ENCODE data around the gene SBNO2. TPM values are rescaled to one million over a fixed set of nuclear protein-coding genes. Genes with fewer than 3 reads are reported as not detected.

SBNO2 gene
- total RNA-seq, 2 donors from 2014 or later, result 58.6 to 71.9 TPM

DNA sequence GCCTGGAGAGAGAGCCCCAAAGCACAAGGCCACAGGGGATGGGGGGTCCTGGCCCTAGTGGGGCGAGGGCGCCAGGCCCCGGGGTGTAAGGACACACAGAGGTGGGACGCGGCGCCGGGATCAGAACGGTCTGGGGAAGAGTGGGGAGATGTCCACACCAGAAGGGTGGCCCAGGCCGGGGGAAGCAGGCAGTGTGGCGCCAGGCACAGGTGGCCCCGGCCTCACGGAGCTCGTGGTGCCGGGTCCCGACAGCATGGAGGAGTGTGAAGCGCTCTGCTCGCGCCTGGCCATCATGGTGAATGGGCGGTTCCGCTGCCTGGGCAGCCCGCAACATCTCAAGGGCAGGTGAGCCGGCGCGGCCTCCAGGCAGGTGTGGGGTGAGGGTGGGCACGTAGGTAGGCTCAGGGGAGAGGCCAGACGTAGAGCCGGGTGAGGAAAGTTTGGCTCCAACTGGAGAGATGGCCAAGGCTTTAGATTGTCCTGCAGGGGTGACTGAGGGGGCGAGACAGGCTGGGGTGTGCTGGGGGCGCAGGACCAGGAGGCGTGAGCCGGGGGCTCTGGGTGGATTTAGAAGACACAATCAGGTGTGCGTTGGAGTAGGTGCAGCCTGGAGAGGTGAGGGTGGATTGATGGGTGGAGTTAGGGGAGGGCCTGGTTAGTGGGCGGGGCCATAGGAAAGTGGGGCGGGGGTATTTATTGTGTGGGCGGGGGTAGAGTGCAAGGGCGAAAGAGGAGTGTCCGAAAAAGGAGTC is 110.0 kb downstream of the SBNO2 start:
- DNase-seq (peak; percentile 38 to 41), ATAC-seq (peak; percentile 33)
- intact Hi-C loops (cut with DNase I, micrococcal nuclease), result no loop called here

DNA sequence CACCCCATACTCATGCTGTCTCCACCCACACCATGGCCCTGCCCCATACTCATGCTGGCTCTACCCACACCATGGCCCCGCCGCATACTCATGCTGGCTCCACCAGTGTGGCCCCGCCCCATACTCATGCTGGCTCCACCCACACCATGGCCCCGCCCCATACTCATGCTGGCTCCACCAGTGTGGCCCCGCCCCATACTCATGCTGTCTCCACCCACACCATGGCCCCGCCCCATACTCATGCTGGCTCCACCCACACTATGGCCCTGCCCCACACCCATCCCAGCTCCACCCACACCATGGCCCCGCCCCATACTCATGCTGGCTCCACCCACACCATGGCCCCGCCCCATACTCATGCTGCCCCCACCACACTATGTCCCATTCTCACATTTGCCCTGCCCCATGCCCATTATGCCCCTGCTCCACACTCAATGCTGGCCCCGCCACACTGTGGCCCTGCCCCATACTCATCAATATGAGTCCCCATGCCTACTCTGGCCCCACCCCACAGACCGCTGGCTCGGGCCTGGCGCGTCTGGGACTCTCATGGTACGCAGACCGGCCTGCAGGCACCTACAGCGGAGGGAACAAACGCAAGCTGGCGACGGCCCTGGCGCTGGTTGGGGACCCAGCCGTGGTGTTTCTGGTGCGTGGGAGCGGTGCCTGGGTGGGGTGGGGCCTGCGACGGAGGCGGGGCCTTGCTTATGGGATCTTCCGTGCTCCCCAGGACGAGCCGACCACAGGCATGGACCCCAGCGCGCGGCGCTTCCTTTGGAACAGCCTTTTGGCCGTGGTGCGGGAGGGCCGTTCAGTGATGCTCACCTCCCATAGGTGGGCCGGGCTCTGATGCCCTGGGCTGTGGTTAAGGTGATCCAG is 110.8 kb downstream of the SBNO2 start:
- intact Hi-C loops (cut with DNase I, micrococcal nuclease), result no loop called here
- ATAC-seq (no peak), DNase-seq (peak; percentile 38 to 45)

DNA sequence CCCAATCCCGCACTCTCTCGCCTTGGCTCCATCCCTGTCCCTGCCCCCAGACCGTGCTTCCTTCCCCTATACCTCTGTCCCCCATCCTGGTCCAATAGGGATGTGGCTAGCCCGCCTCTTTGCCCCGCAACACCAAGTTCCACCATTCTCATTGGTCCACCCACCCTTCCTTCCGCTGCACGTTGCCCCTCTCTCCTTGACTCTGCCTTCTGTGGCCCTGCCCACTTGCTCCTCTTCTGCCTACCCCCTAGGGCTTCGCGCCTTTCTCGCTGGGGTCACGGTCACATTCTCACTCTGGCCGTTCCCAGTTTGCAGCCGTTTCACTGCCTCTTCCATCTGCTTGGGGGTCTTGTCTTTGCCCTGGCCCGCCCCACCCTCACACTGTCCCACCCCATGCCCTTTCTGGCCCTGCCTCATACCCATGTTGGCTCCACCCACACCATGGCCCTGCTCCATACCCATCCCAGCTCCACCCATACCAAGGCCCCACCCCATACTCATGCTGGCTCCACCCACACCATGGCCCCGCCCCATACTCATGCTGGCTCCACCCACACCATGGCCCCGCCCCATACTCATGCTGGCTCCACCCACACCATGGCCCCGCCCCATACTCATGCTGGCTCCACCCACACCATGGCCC is 111.6 kb downstream of the SBNO2 start:
- ATAC-seq (no peak), DNase-seq (peak in 1 of 2 donors; percentile 25)
- intact Hi-C loops (cut with DNase I, micrococcal nuclease), result no loop called here

DNA sequence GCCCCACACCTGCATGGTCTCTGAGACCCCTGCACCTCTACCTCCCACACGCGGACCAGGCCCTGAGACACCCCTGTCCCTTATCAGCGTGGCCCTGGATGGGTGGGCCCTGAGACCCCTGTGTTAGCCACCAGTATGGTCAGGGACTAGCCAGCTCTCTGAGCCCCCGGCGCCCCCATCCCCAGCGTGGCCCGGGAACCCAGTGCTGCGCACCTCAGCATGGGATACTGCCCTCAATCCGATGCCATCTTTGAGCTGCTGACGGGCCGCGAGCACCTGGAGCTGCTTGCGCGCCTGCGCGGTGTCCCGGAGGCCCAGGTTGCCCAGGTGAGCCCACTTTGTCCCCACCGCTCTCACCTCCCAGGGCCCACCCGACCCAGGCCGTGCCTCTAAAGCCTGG is 112.1 kb downstream of the SBNO2 start:
- DNase-seq, result no peak

DNA sequence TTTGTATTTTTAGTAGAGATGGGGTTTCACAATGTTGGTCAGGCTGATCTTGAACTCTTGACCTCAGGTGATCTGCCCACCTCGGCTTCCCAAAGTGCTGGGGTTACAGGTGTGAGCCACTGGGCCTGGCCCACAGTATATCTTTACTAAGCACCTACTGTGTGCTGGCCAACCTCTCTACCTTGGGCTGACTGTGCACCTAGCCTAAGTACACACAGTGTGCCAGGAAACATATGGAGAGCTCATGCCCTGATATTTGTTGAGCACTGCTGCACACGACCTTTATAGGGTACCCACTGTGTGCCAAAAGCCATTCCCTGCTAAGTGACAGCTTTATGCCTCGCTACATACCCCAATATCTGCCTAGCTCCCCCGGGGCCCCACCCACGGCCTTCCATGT is 113.4 kb downstream of the SBNO2 start:
- DNase-seq (no peak), ATAC-seq (no peak)
- intact Hi-C loops (cut with DNase I, micrococcal nuclease), result no loop called here

More for the DNA sequence above, 112.1 kb downstream of the SBNO2 start:
- no peak for ATAC-seq
- intact Hi-C loops (cut with DNase I, micrococcal nuclease), result no loop called here

DNA sequence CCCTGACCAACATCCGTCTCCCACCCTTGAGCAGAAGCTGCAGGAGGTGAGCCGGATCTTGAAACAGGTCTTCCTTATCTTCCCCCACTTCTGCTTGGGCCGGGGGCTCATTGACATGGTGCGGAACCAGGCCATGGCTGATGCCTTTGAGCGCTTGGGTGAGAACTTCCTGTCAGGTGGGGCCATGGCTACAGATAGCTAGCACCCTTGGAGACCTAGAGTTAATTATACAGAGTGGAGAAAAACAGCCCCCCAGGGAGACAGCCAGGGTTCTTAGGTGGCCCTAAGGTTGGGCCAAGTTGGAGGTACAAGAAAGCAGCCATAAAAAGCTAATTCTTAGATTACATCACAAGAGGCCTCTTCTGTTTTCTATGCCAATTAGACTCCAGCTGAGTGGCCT is 116.0 kb downstream of the SBNO2 start:
- DNase-seq (no peak), ATAC-seq (no peak)
- intact Hi-C loops (cut with DNase I, micrococcal nuclease), result no loop called here

Other genes starting within 250 kb of the SBNO2 start
- 10 to 100 TPM; 10.7 to 11.6 TPM for gene ARID3A, start 248.2 kb downstream of the SBNO2 start, total RNA-seq
- 10 to 100 TPM; 21.5 to 28.1 TPM for gene WDR18, start 189.9 kb downstream of the SBNO2 start, total RNA-seq
- gene GRIN3B, start 173.8 kb downstream of the SBNO2 start, total RNA-seq, result not detected
- 100 to 1,000 TPM; 185 to 224 TPM for gene TMEM259, start 153.1 kb downstream of the SBNO2 start, total RNA-seq
- gene RNU6-2, start 152.7 kb downstream of the SBNO2 start, total RNA-seq, result not detected
- 100 to 1,000 TPM in 1 of 2 donors, 10 to 100 TPM in 1; 76.6 to 106 TPM for gene CNN2, start 147.7 kb downstream of the SBNO2 start, total RNA-seq
- gene ABCA7, start 134.2 kb downstream of the SBNO2 start, total RNA-seq, result 10 to 100 TPM; 23.3 to 35.1 TPM
- 10 to 100 TPM; 37.9 to 47.2 TPM for gene ARHGAP45, start 107.1 kb downstream of the SBNO2 start, total RNA-seq
- 100 to 1,000 TPM; 116 to 141 TPM for gene POLR2E, start 78.9 kb downstream of the SBNO2 start, total RNA-seq
- 100 to 1,000 TPM; 162 to 176 TPM for gene GPX4, start 70.3 kb downstream of the SBNO2 start, total RNA-seq
- 10 to 100 TPM; 71.8 to 91.8 TPM for gene STK11, start 31.5 kb upstream of the SBNO2 start, total RNA-seq
- under 1 TPM; 0.21 to 0.50 TPM for gene CBARP, start 63.7 kb upstream of the SBNO2 start, total RNA-seq
- gene ATP5F1D, start 67.5 kb upstream of the SBNO2 start, total RNA-seq, result 100 to 1,000 TPM; 341 to 530 TPM
- 100 to 1,000 TPM; 202 to 276 TPM for gene MIDN, start 74.3 kb upstream of the SBNO2 start, total RNA-seq
- 100 to 1,000 TPM; 220 to 267 TPM for gene CIRBP, start 95.1 kb upstream of the SBNO2 start, total RNA-seq
- gene FAM174C, start 101.3 kb upstream of the SBNO2 start, total RNA-seq, result 10 to 100 TPM; 43.7 to 48.9 TPM
- 10 to 100 TPM; 83.8 to 85.4 TPM for gene EFNA2, start 111.6 kb upstream of the SBNO2 start, total RNA-seq
- gene NDUFS7, start 209.6 kb upstream of the SBNO2 start, total RNA-seq, result 100 to 1,000 TPM; 141 to 178 TPM
- gene GAMT, start 227.3 kb upstream of the SBNO2 start, total RNA-seq, result 1 to 10 TPM; 2.3 to 2.5 TPM
- gene DAZAP1, start 233.3 kb upstream of the SBNO2 start, total RNA-seq, result 100 to 1,000 TPM in 1 of 2 donors, 10 to 100 TPM in 1; 82.1 to 106 TPM

Data from left colon (tissue), 2 donors.